Activated naive CD8-positive, alpha-beta T cell (primary cell): ENCODE results near the gene GOLGA8A.
A peak's percentile ranks its signal among the peaks of the same experiment; 100 is the strongest.

ENCODE experiments used
- H3K27ac Mint-ChIP-seq: one replicate; pipeline ENCODE4 v1.8.0; 2021; ENCODE audit warnings: mixed read lengths
- H3K27me3 Mint-ChIP-seq: one replicate; pipeline ENCODE4 v1.8.0; 2021; ENCODE audit warnings: mixed read lengths
- H3K36me3 Mint-ChIP-seq: one replicate; pipeline ENCODE4 v1.8.0; 2021; ENCODE audit warnings: mixed read lengths
- H3K4me1 Mint-ChIP-seq: one replicate; pipeline ENCODE4 v1.8.0; 2021; ENCODE audit warnings: low read depth, mixed read lengths
- H3K4me3 Mint-ChIP-seq: one replicate; pipeline ENCODE4 v1.8.0; 2021; ENCODE audit warnings: mild to moderate bottlenecking, mixed read lengths
- H3K9me3 Mint-ChIP-seq: one replicate; pipeline ENCODE4 v1.8.0; 2021; ENCODE audit warnings: low read depth, mixed read lengths

Gene GOLGA8A

GRCh38 chr15:34437687-34438086, at the start of gene GOLGA8A:
TSS of gene GOLGA8A (minus strand) at chr15:34437808. CDS start at chr15:34389691, 48,117 bp downstream.
- Mint-ChIP-seq H3K27me3 (peaks cover under 1% of the 10 kb centered on the region), H3K4me3 (peak within 1 kb of the TSS; percentile 92), H3K4me1 (peaks cover 26% of the 10 kb centered on the region), H3K36me3 (peaks cover 4% of the 10 kb centered on the region), H3K27ac (peak within 1 kb of the TSS; percentile 96), H3K9me3 (no peaks in the 10 kb centered on the region)

- Mint-ChIP-seq H3K9me3 (no peaks in the 10 kb centered on the region), H3K36me3 (no peaks in the 10 kb centered on the region), H3K4me1 (no peaks in the 10 kb centered on the region), H3K27ac (no peak overlapping the region), H3K4me3 (no peak overlapping the region), H3K27me3 (peaks cover 37% of the 10 kb centered on the region)
Measured at GRCh38 chr15:34483644-34484043, 46.0 kb upstream of the GOLGA8A start.

GRCh38 chr15:34481370-34481769, 43.8 kb upstream of the GOLGA8A start:
- Mint-ChIP-seq H3K36me3 (no peaks in the 10 kb centered on the region), H3K9me3 (no peaks in the 10 kb centered on the region)

GRCh38 chr15:34473840-34474239, 36.2 kb upstream of the GOLGA8A start:
- Mint-ChIP-seq H3K36me3 (no peaks in the 10 kb centered on the region), H3K27ac (no peak overlapping the region), H3K9me3 (no peaks in the 10 kb centered on the region), H3K4me1 (peaks cover 4% of the 10 kb centered on the region), H3K27me3 (peaks cover 16% of the 10 kb centered on the region), H3K4me3 (no peak overlapping the region)

More at GRCh38 chr15:34481370-34481769, 43.8 kb upstream of the GOLGA8A start:
- no peak overlapping the region for H3K4me3 Mint-ChIP-seq
- no peak overlapping the region for H3K27ac Mint-ChIP-seq
- H3K27me3 Mint-ChIP-seq = peaks cover 36% of the 10 kb centered on the region
- H3K4me1 Mint-ChIP-seq = no peaks in the 10 kb centered on the region

GRCh38 chr15:34472947-34473346, 35.3 kb upstream of the GOLGA8A start:
- Mint-ChIP-seq H3K27me3 (peaks cover 12% of the 10 kb centered on the region), H3K9me3 (no peaks in the 10 kb centered on the region), H3K4me1 (peaks cover 4% of the 10 kb centered on the region), H3K4me3 (no peak overlapping the region), H3K36me3 (no peaks in the 10 kb centered on the region), H3K27ac (no peak overlapping the region)

GRCh38 chr15:34470892-34471291, 33.3 kb upstream of the GOLGA8A start:
- H3K27ac Mint-ChIP-seq = no peak overlapping the region

GRCh38 chr15:34470091-34470490, 32.5 kb upstream of the GOLGA8A start:
- Mint-ChIP-seq H3K9me3 (no peaks in the 10 kb centered on the region), H3K27me3 (peaks cover 7% of the 10 kb centered on the region), H3K36me3 (no peaks in the 10 kb centered on the region), H3K4me1 (peaks cover 4% of the 10 kb centered on the region), H3K4me3 (no peak overlapping the region), H3K27ac (no peak overlapping the region)

More at GRCh38 chr15:34470892-34471291, 33.3 kb upstream of the GOLGA8A start:
- peaks cover 13% of the 10 kb centered on the region for H3K27me3 Mint-ChIP-seq
- no peak overlapping the region for H3K4me3 Mint-ChIP-seq
- H3K4me1 Mint-ChIP-seq = peaks cover 4% of the 10 kb centered on the region
- H3K9me3 Mint-ChIP-seq = no peaks in the 10 kb centered on the region
- H3K36me3 Mint-ChIP-seq = no peaks in the 10 kb centered on the region

GRCh38 chr15:34461730-34462129, 24.1 kb upstream of the GOLGA8A start:
- H3K27ac Mint-ChIP-seq = no peak overlapping the region
- H3K4me1 Mint-ChIP-seq = no peaks in the 10 kb centered on the region

GRCh38 chr15:34460451-34460850, 22.8 kb upstream of the GOLGA8A start:
- H3K9me3 Mint-ChIP-seq = no peaks in the 10 kb centered on the region
- no peak overlapping the region for H3K27ac Mint-ChIP-seq
- no peak overlapping the region for H3K4me3 Mint-ChIP-seq
- no peaks in the 10 kb centered on the region for H3K4me1 Mint-ChIP-seq
- H3K36me3 Mint-ChIP-seq = no peaks in the 10 kb centered on the region
- peaks cover 17% of the 10 kb centered on the region for H3K27me3 Mint-ChIP-seq

More at GRCh38 chr15:34461730-34462129, 24.1 kb upstream of the GOLGA8A start:
- Mint-ChIP-seq H3K9me3 (no peaks in the 10 kb centered on the region), H3K4me3 (no peak overlapping the region), H3K36me3 (no peaks in the 10 kb centered on the region), H3K27me3 (peaks cover 19% of the 10 kb centered on the region)

- Mint-ChIP-seq H3K36me3 (no peaks in the 10 kb centered on the region), H3K9me3 (no peaks in the 10 kb centered on the region), H3K4me3 (no peak overlapping the region), H3K27me3 (peaks cover 21% of the 10 kb centered on the region), H3K4me1 (no peaks in the 10 kb centered on the region), H3K27ac (no peak overlapping the region)
Measured at GRCh38 chr15:34456658-34457057, 19.1 kb upstream of the GOLGA8A start.

GRCh38 chr15:34442891-34443290, 5.3 kb upstream of the GOLGA8A start:
- H3K4me3 Mint-ChIP-seq = no peak overlapping the region
- peaks cover 23% of the 10 kb centered on the region for H3K27me3 Mint-ChIP-seq
- no peaks in the 10 kb centered on the region for H3K9me3 Mint-ChIP-seq
- H3K4me1 Mint-ChIP-seq = peaks cover 3% of the 10 kb centered on the region
- H3K36me3 Mint-ChIP-seq = no peaks in the 10 kb centered on the region
- no peak overlapping the region for H3K27ac Mint-ChIP-seq

GRCh38 chr15:34439878-34440277, 2.3 kb upstream of the GOLGA8A start:
- H3K4me3 Mint-ChIP-seq = no peak overlapping the region
- no peaks in the 10 kb centered on the region for H3K36me3 Mint-ChIP-seq
- peaks cover 9% of the 10 kb centered on the region for H3K27me3 Mint-ChIP-seq
- peaks cover 20% of the 10 kb centered on the region for H3K4me1 Mint-ChIP-seq
- no peak overlapping the region for H3K27ac Mint-ChIP-seq
- no peaks in the 10 kb centered on the region for H3K9me3 Mint-ChIP-seq

GRCh38 chr15:34436956-34437442, 609 bp downstream of the GOLGA8A start:
- peak overlapping the region; percentile 89 for H3K4me3 Mint-ChIP-seq
- no peak overlapping the region for H3K27ac Mint-ChIP-seq

GRCh38 chr15:34436126-34436955, 1.3 kb downstream of the GOLGA8A start:
- Mint-ChIP-seq H3K27me3 (no peaks in the 10 kb centered on the region), H3K27ac (peak overlapping the region; percentile 54)

More at GRCh38 chr15:34436956-34437442, 609 bp downstream of the GOLGA8A start:
- Mint-ChIP-seq H3K9me3 (no peaks in the 10 kb centered on the region), H3K36me3 (peaks cover 7% of the 10 kb centered on the region), H3K27me3 (no peaks in the 10 kb centered on the region), H3K4me1 (peaks cover 26% of the 10 kb centered on the region)

GRCh38 chr15:34435658-34436057, 1.9 kb downstream of the GOLGA8A start:
- Mint-ChIP-seq H3K4me1 (peaks cover 26% of the 10 kb centered on the region), H3K9me3 (no peaks in the 10 kb centered on the region), H3K4me3 (peak overlapping the region; percentile 89), H3K36me3 (peaks cover 9% of the 10 kb centered on the region), H3K27me3 (no peaks in the 10 kb centered on the region), H3K27ac (no peak overlapping the region)

More at GRCh38 chr15:34436126-34436955, 1.3 kb downstream of the GOLGA8A start:
- Mint-ChIP-seq H3K4me1 (peaks cover 26% of the 10 kb centered on the region), H3K36me3 (peaks cover 9% of the 10 kb centered on the region), H3K9me3 (no peaks in the 10 kb centered on the region), H3K4me3 (peak overlapping the region; percentile 89)
